ENCODE data around the gene AGBL1. TPM values are rescaled to one million over a fixed set of nuclear protein-coding genes. Genes with fewer than 3 reads are reported as not detected.

Gene AGBL1
- polyA plus RNA-seq, 2 of the 4 experiments (the other 2 are of a cell fraction) = not detected

GRCh38 chr15:86054338-86054737 is 25.3 kb upstream of the AGBL1 start:
- POLR2A ChIA-PET = no interaction called here
- Histone ChIP-seq H3K4me2 (no peak overlapping the region), H3K4me3 (no peak overlapping the region), H3K4me1 (no peaks in the 10 kb centered on the region), H3K27ac (no peak overlapping the region), H3K9me3 (no peaks in the 10 kb centered on the region)
- ATAC-seq (no peak), FAIRE-seq (no peak), DNase-seq (ENCODE audit: low read depth in 1 of 2, low spot score in 1 of 2) (no peak)
- no peak for TF ChIP-seq KDM5A (IDR thresholded peaks at IDR 0.05)
- no peak for TF ChIP-seq E2F6 (IDR thresholded peaks at IDR 0.05; ENCODE audit: borderline replicate concordance, low read depth)
- no peak for TF ChIP-seq HEYL (CRISPR knock-in tag; IDR thresholded peaks at IDR 0.05)
- TF ChIP-seq HDAC2 (IDR thresholded peaks at IDR 0.05) = no peak
- no peak for TF ChIP-seq CHD4 (IDR thresholded peaks at IDR 0.05; ENCODE audit: borderline replicate concordance)
- no peak for TF ChIP-seq TFCP2L1 (CRISPR knock-in tag; IDR thresholded peaks at IDR 0.05)
- no peak for TF ChIP-seq HMGXB4 (CRISPR knock-in tag; IDR thresholded peaks at IDR 0.05; ENCODE audit: borderline replicate concordance)
- no peak for TF ChIP-seq ZFP36 (IDR thresholded peaks at IDR 0.05; ENCODE audit: borderline replicate concordance, partially characterized antibody)
- no peak for TF ChIP-seq POLR2A (IDR thresholded peaks at IDR 0.05; ENCODE audit: low read length)
- no peak for TF ChIP-seq POLR2AphosphoS2 (conservative IDR thresholded peaks at IDR 0.05; ENCODE audit: low read length)
- no peak for TF ChIP-seq HES2 (IDR thresholded peaks at IDR 0.05)
- 7% methylated on average over 6 of the region's 6 CpGs for WGBS (ENCODE audit: missing lambda C conversion rate)
- CTCF ChIA-PET = no interaction called here

GRCh38 chr15:86055688-86056087 is 24.0 kb upstream of the AGBL1 start:
- FAIRE-seq (no peak), ATAC-seq (no peak), DNase-seq (ENCODE audit: low read depth in 1 of 2, low spot score in 1 of 2) (no peak)
- Histone ChIP-seq H3K4me2 (no peak overlapping the region), H3K4me1 (no peaks in the 10 kb centered on the region), H3K9me3 (no peaks in the 10 kb centered on the region), H3K4me3 (no peak overlapping the region), H3K27ac (no peak overlapping the region)
- no peak for TF ChIP-seq TFCP2L1 (CRISPR knock-in tag; IDR thresholded peaks at IDR 0.05)
- WGBS (ENCODE audit: missing lambda C conversion rate) = under 1% methylated on average over 4 of the region's 4 CpGs
- CTCF ChIA-PET = no interaction called here
- POLR2A ChIA-PET = no interaction called here

GRCh38 chr15:86059851-86060250 is 19.8 kb upstream of the AGBL1 start:
- H3K9me3 ChIP-seq = no peaks in the 10 kb centered on the region
- no peak overlapping the region for H3K4me3 ChIP-seq
- H3K4me1 ChIP-seq = no peaks in the 10 kb centered on the region
- WGBS (ENCODE audit: missing lambda C conversion rate) = 6% methylated on average over 4 of the region's 4 CpGs
- CTCF ChIA-PET = interaction anchor here (0.9 to 1.1 kb wide), 2 partner anchors 43 to 101 kb away, joined by 3 to 4 read pairs; no protein-coding TSS in a partner anchor
- H3K4me2 ChIP-seq = no peak overlapping the region
- FAIRE-seq (no peak), DNase-seq (ENCODE audit: low read depth in 1 of 2, low spot score in 1 of 2) (no peak), ATAC-seq (no peak)
- POLR2A ChIA-PET = no interaction called here
- H3K27ac ChIP-seq = no peak overlapping the region
- TF ChIP-seq HOXB5 (CRISPR knock-in tag; IDR thresholded peaks at IDR 0.05) = no peak
- TF ChIP-seq FOSB (CRISPR knock-in tag; IDR thresholded peaks at IDR 0.05) = no peak
- TF ChIP-seq RCOR1 (IDR thresholded peaks at IDR 0.05; ENCODE audit: low read depth, low read length) = no peak
- TF ChIP-seq HOXB13 (CRISPR knock-in tag; IDR thresholded peaks at IDR 0.05; ENCODE audit: low read depth) = no peak
- no peak for TF ChIP-seq POLR2AphosphoS2 (conservative IDR thresholded peaks at IDR 0.05; ENCODE audit: low read length)
- no peak for TF ChIP-seq FOSL2 (IDR thresholded peaks at IDR 0.05)
- TF ChIP-seq FOSL2 (CRISPR knock-in tag; IDR thresholded peaks at IDR 0.05) = no peak
- TF ChIP-seq HOXA7 (CRISPR knock-in tag; IDR thresholded peaks at IDR 0.05) = no peak
- TF ChIP-seq HDAC2 (IDR thresholded peaks at IDR 0.05) = no peak
- TF ChIP-seq NFE2L2 (conservative IDR thresholded peaks at IDR 0.05; ENCODE audit: low read length) = no peak
- no peak for TF ChIP-seq ZFP36 (IDR thresholded peaks at IDR 0.05; ENCODE audit: borderline replicate concordance, partially characterized antibody)
- no peak for TF ChIP-seq SREBF2 (IDR thresholded peaks at IDR 0.05)
- TF ChIP-seq JUNB (IDR thresholded peaks at IDR 0.05) = no peak
- no peak for TF ChIP-seq RNF2 (IDR thresholded peaks at IDR 0.05; ENCODE audit: borderline replicate concordance, low read depth)
- TF ChIP-seq ATOH8 (CRISPR knock-in tag; IDR thresholded peaks at IDR 0.05; ENCODE audit: low read depth) = no peak
- no peak for TF ChIP-seq RARB (CRISPR knock-in tag; IDR thresholded peaks at IDR 0.05)
- no peak for TF ChIP-seq ZNF302 (CRISPR knock-in tag; IDR thresholded peaks at IDR 0.05)
- TF ChIP-seq HMGXB4 (CRISPR knock-in tag; IDR thresholded peaks at IDR 0.05; ENCODE audit: borderline replicate concordance) = no peak

Data from A549 (cell line).